Activated T-helper 1 cell treated with anti-CD3 and anti-CD28 coated beads, Interleukin-12 subunit alpha, Interleukin-12 subunit beta, Interleukin-2, Interleukin-4 antibody, amounts not matched to agents 30 ng/mL and 10 ng/mL and 1 ng/mL, durations not matched to agents 14 hours and 24 hours and 36 hours (primary cell): Measurements from ENCODE around the gene U2AF1. TPM values are rescaled to one million over a fixed set of nuclear protein-coding genes. Genes with fewer than 3 reads are reported as not detected.

Source experiments
- total RNA-seq: library from RNA; stranded (reverse); gene quantifications from 2 replicates; pipeline ENCODE4 v1.2.3, GENCODE V29; 2022

U2AF1 gene
- total RNA-seq, 1 donor from 2014 or later, result 17.9 TPM

Other genes with a start within 250 kb of the U2AF1 start
- 73.2 and 74.2 TPM in 2 replicates for gene WDR4, start 228.0 kb downstream of the U2AF1 start, total RNA-seq
- 41.9 and 44.4 TPM in 2 replicates for gene NDUFV3, start 214.3 kb downstream of the U2AF1 start, total RNA-seq
- 0.22 and 0.26 TPM in 2 replicates for gene ERVH48-1, start 181.9 kb downstream of the U2AF1 start, total RNA-seq
- gene PKNOX1, start 133.0 kb downstream of the U2AF1 start, total RNA-seq, result 25.1 and 28.8 TPM in 2 replicates
- gene CBS, start 31.7 kb downstream of the U2AF1 start, total RNA-seq, result 38.2 and 39.2 TPM in 2 replicates
- not detected in 2 replicates for gene CRYAA, start 61.4 kb upstream of the U2AF1 start, total RNA-seq